A673 (cell line): Measurements from ENCODE around the gene SHC4.
"Not testable (repeated sequence)": the region's sequence is repeated elsewhere in the genome, so short reads cannot be mapped to it uniquely, and the experiment has no call there.

Experiments used
- EZH2 ChIP-seq: fragments of 200-600 bp; sonication (generic); IDR thresholded peaks from 2 replicates; pipeline ENCODE4 v1.6.1; 2017; ENCODE audit warnings: borderline replicate concordance, low read depth, mild to moderate bottlenecking, mixed read lengths, antibody characterized with exemption, low read length; ENCODE audit not compliant: poor library complexity, severe bottlenecking
- TF ChIP-seq, protein P1 (sequence below): fragments of 300-800, 200-600 bp; sonication (generic); conservative IDR thresholded peaks from 2 replicates; pipeline ENCODE4 v1.5.1; 2017; ENCODE audit warnings: low read depth, mild to moderate bottlenecking, antibody characterized with exemption, low read length, moderate library complexity, mixed read lengths

- TF ChIP-seq EZH2, result not testable (repeated sequence)
- TF ChIP-seq, protein P1, sequence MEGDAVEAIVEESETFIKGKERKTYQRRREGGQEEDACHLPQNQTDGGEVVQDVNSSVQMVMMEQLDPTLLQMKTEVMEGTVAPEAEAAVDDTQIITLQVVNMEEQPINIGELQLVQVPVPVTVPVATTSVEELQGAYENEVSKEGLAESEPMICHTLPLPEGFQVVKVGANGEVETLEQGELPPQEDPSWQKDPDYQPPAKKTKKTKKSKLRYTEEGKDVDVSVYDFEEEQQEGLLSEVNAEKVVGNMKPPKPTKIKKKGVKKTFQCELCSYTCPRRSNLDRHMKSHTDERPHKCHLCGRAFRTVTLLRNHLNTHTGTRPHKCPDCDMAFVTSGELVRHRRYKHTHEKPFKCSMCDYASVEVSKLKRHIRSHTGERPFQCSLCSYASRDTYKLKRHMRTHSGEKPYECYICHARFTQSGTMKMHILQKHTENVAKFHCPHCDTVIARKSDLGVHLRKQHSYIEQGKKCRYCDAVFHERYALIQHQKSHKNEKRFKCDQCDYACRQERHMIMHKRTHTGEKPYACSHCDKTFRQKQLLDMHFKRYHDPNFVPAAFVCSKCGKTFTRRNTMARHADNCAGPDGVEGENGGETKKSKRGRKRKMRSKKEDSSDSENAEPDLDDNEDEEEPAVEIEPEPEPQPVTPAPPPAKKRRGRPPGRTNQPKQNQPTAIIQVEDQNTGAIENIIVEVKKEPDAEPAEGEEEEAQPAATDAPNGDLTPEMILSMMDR, result not testable (repeated sequence)
Observed at GRCh38 chr15:48970926-48971325, 7.2 kb upstream of the SHC4 start.
